SK-N-SH (cell line): ENCODE data around the gene YWHAE. TPM values are rescaled to one million over a fixed set of nuclear protein-coding genes. Genes with fewer than 3 reads are reported as not detected.

Experiments
- CTCF ChIA-PET: fragments of 300-600, 350-600 bp; formaldehyde crosslinking; extraction: SDS; loops from one replicate; lab custom pipeline; 2021; lab: Yijun Ruan, JAX
- POLR2A ChIA-PET: fragments of 350-600 bp; sonication (Branson Sonifier 250); formaldehyde crosslinking; extraction: SDS; loops from one replicate; lab custom pipeline; 2020; ENCODE audit warnings: antibody characterized with exemption, inconsistent platforms; lab: Yijun Ruan, JAX
- DNase-seq: peaks from one replicate; pipeline ENCODE4 v3.0.0; 2012
- H2AFZ ChIP-seq: fragments of 200-600 bp; sonication (generic); 2 replicates; pipeline ENCODE4 v1.8.1; 2016; ENCODE audit warnings: antibody characterized with exemption, mild to moderate bottlenecking, low read depth
- H3F3A ChIP-seq: fragments of 200-600 bp; sonication (generic); replicated peaks from 2 replicates; pipeline ENCODE3; 2016; ENCODE audit warnings: antibody characterized with exemption, mild to moderate bottlenecking; ENCODE audit not compliant: insufficient read depth
- H3K27ac ChIP-seq, 2 experiments: fragments of 200-500 bp in 1 of 2; fragments of 200-600 bp in 1 of 2; sonication (Bioruptor generic) in 1 of 2; sonication (generic), shearing (Covaris generic) in 1 of 2; 2 replicates each; pipeline versions ENCODE4 v1.5.1 to v1.6.1; 2014 to 2016; ENCODE audit warnings: low read depth in 2 of 2, inconsistent platforms in 1 of 2, low read length in 1 of 2, mild to moderate bottlenecking in 1 of 2, mixed read lengths in 1 of 2
- H3K27me3 ChIP-seq: fragments of 200-600 bp; sonication (generic), shearing (Covaris generic); 2 replicates; pipeline ENCODE4 v1.6.1; 2016; ENCODE audit warnings: mixed run types; ENCODE audit not compliant: insufficient read depth
- H3K36me3 ChIP-seq, 2 experiments: fragments of 200-500 bp in 1 of 2; fragments of 200-600 bp in 1 of 2; sonication (Bioruptor generic) in 1 of 2; sonication (generic) in 1 of 2; replicated peaks in 1 of 2; 2 replicates each; pipeline versions ENCODE3 to v1.5.1; 2014 to 2016; ENCODE audit warnings: low read length in 1 of 2, mild to moderate bottlenecking in 1 of 2; ENCODE audit not compliant: insufficient read depth in 2 of 2, control insufficient read depth in 1 of 2
- H3K4me1 ChIP-seq, 2 experiments: fragments of 200-500 bp in 1 of 2; fragments of 200-600 bp in 1 of 2; sonication (Bioruptor generic) in 1 of 2; sonication (generic), shearing (Covaris generic) in 1 of 2; 2 replicates each; pipeline versions ENCODE4 v1.5.1 to v1.6.1; 2014 to 2016; ENCODE audit warnings: low read depth in 1 of 2, low read length in 1 of 2, mixed run types in 1 of 2; ENCODE audit not compliant: insufficient read depth in 2 of 2, control insufficient read depth in 1 of 2
- H3K4me2 ChIP-seq: fragments of 200-600 bp; sonication (generic), shearing (Covaris generic); 2 replicates; pipeline ENCODE4 v1.6.1; 2017; ENCODE audit warnings: mixed run types
- H3K4me3 ChIP-seq, 2 experiments: fragments of 200-500 bp in 1 of 2; fragments of 200-600 bp in 1 of 2; sonication (Bioruptor generic) in 1 of 2; sonication (generic), shearing (Covaris generic) in 1 of 2; 2 replicates each; pipeline versions ENCODE4 v1.5.1 to v1.8.1; 2014 to 2016; ENCODE audit warnings: low read depth in 2 of 2, inconsistent platforms in 1 of 2, low read length in 1 of 2, mild to moderate bottlenecking in 1 of 2, mixed read lengths in 1 of 2, moderate library complexity in 1 of 2
- H3K79me2 ChIP-seq: fragments of 200-600 bp; sonication (generic); 2 replicates; pipeline ENCODE4 v1.8.1; 2017; ENCODE audit warnings: mild to moderate bottlenecking; ENCODE audit not compliant: insufficient read depth
- H3K9ac ChIP-seq: fragments of 200-600 bp; sonication (generic); 2 replicates; pipeline ENCODE4 v1.6.1; 2017; ENCODE audit warnings: mixed run types
- H3K9me2 ChIP-seq: fragments of 200-600 bp; sonication (generic); 2 replicates; pipeline ENCODE4 v1.6.1; 2017; ENCODE audit warnings: mixed run types
- H3K9me3 ChIP-seq: fragments of 200-600 bp; sonication (generic); 2 replicates; pipeline ENCODE4 v1.6.1; 2017; ENCODE audit warnings: mixed run types, mild to moderate bottlenecking, moderate library complexity
- H4K20me1 ChIP-seq: fragments of 200-600 bp; sonication (generic); 2 replicates; pipeline ENCODE4 v1.6.1; 2017; ENCODE audit warnings: mild to moderate bottlenecking, mixed run types; ENCODE audit not compliant: insufficient read depth
- ELF1 ChIP-seq: IDR thresholded peaks from 2 replicates; pipeline ENCODE4 v1.4.0; 2012
- EP300 ChIP-seq, 2 experiments: IDR thresholded peaks; 2 replicates each; pipeline versions ENCODE4 v1.4.0 to v1.6.1; 2012; ENCODE audit warnings: borderline replicate concordance in 1 of 2, low read depth in 1 of 2, low read length in 1 of 2
- EZH2phosphoT487 ChIP-seq: fragments of 200-600 bp; sonication (generic); IDR thresholded peaks from 2 replicates; pipeline ENCODE4 v1.6.1; 2017; ENCODE audit warnings: low read depth, mixed run types, mild to moderate bottlenecking, antibody characterized with exemption, moderate library complexity, borderline replicate concordance
- FOXM1 ChIP-seq: IDR thresholded peaks from 2 replicates; pipeline ENCODE4 v1.4.0; 2012; ENCODE audit warnings: low read depth, mild to moderate bottlenecking
- NFIC ChIP-seq: IDR thresholded peaks from 2 replicates; pipeline ENCODE4 v1.4.0; 2012; ENCODE audit warnings: borderline replicate concordance
- RCOR1 ChIP-seq: fragments of 150-350 bp; IDR thresholded peaks from 2 replicates; pipeline ENCODE4 v1.6.1; 2017; ENCODE audit warnings: antibody characterized with exemption, low read length
- RFX5 ChIP-seq: IDR thresholded peaks from 2 replicates; pipeline ENCODE4 v1.6.1; 2012; ENCODE audit warnings: mild to moderate bottlenecking, improper control_type of control experiment, low read length
- RXRA ChIP-seq: IDR thresholded peaks from 2 replicates; pipeline ENCODE4 v1.4.0; 2012; ENCODE audit warnings: low read depth, mild to moderate bottlenecking, borderline replicate concordance
- SIN3A ChIP-seq: IDR thresholded peaks from 2 replicates; pipeline ENCODE4 v1.6.1; 2012; ENCODE audit warnings: low read depth, mild to moderate bottlenecking, low read length, moderate library complexity, borderline replicate concordance
- SMC3 ChIP-seq: IDR thresholded peaks from 2 replicates; pipeline ENCODE4 v1.6.1; 2012; ENCODE audit warnings: low read depth, low read length, improper control_type of control experiment
- TAF1 ChIP-seq: IDR thresholded peaks from 2 replicates; pipeline ENCODE4 v1.6.1; 2012; ENCODE audit warnings: low read depth, mild to moderate bottlenecking, low read length, moderate library complexity, borderline replicate concordance
- TCF12 ChIP-seq: IDR thresholded peaks from 2 replicates; pipeline ENCODE4 v1.4.0; 2012
- TEAD4 ChIP-seq: IDR thresholded peaks from 2 replicates; pipeline ENCODE4 v1.4.0; 2012; ENCODE audit warnings: mild to moderate bottlenecking, borderline replicate concordance; ENCODE audit not compliant: insufficient read depth
- WGBS: methylation state at CpG from one replicate; pipeline ENCODE4 v1.1.6; 2017; ENCODE audit warnings: low lambda C conversion rate; 5-methylcytosine and 5-hydroxymethylcytosine counted together
- polyA plus RNA-seq, 3 experiments: library from polyadenylated mRNA; depleted of rRNA; stranded (reverse); fragments of >200 nt; gene quantifications; 2 replicates each; pipeline ENCODE4 v1.2.3, GENCODE V29; 2012
- TF ChIP-seq, protein P1 (sequence below): IDR thresholded peaks from 2 replicates; pipeline ENCODE4 v1.4.0; 2012; ENCODE audit warnings: low read depth, borderline replicate concordance
- TF ChIP-seq, protein P2 (sequence below): fragments of 150-350 bp; IDR thresholded peaks from 2 replicates; pipeline ENCODE4 v1.6.1; 2017; ENCODE audit warnings: antibody characterized with exemption, low read length, low read depth, borderline replicate concordance
- TF ChIP-seq, protein P3 (sequence below): IDR thresholded peaks from 2 replicates; pipeline ENCODE4 v1.4.0; 2012; ENCODE audit warnings: low read depth
- TF ChIP-seq, protein P4 (sequence below): fragments of 150-350 bp; IDR thresholded peaks from 2 replicates; pipeline ENCODE4 v1.6.1; 2016; ENCODE audit warnings: mild to moderate bottlenecking, low read depth, low read length

The YWHAE gene
- polyA plus RNA-seq, 1 of the 3 experiments (the other 2 are of a cell fraction), result 1,023 TPM

DNA sequence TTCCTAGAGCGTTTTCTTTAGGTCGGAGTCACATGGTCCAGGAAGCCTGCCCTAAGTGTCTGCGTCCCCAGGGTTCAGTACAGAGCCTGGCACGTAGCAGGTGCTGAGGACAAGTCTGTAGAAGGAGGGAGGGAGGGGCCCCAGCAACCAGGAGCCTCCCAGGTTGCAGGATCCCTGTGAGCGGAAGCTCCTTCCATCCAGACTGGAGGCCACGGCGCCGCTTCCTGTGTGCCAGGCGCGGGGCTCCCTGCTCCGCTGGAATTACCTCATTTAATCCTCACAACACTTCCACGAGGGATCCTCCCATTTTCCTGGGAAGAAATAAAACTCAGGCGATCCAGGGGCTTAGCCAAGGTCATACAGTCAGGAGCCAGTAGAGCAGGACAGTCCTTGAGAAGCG, 98.5 kb downstream of the YWHAE start (continued):
- TF ChIP-seq TEAD4 (no peak), RCOR1 (no peak)

DNA sequence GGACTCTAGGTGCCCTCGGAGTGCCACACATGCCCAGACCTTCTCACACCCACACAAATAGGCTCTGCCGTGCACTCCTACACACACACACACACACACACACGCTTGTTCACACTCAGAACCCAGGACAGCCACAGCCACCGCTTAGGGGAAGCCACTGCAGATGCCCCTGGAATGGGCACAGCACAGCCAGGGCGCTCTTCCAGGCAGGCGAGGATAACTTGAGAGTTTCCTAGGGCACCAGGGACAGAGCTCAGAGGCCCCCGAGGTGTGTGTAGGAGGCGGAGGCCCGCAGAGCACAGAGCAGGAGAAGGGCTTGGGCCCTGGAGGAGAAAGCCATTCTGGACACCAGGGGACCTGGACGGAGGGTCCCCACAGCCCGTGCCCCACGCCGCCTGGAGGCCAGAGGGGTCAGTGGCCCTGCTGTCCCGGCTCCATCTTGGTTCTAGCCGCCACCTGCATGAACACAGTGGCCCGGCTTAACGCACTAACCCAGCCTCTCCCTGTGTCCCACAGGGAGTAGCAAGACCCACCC, 99.6 kb downstream of the YWHAE start:
- Histone ChIP-seq H3K36me3 (no peaks in the 10 kb centered on the region), H2AFZ (no peak overlapping the region), H3K9me3 (no peaks in the 10 kb centered on the region), H3K79me2 (no peaks in the 10 kb centered on the region), H3K9ac (no peak overlapping the region), H3K27me3 (peaks cover 31% of the 10 kb centered on the region), H3K4me2 (no peak overlapping the region), H3K4me3 (no peak overlapping the region), H3K4me1 (no peaks in the 10 kb centered on the region; a peak in 1 of 4 replicates), H3K27ac (no peak overlapping the region), H3K9me2 (no peaks in the 10 kb centered on the region), H3F3A (no peaks in the 10 kb centered on the region), H4K20me1 (no peaks in the 10 kb centered on the region)
- 49% methylated on average over 12 of the region's 17 CpGs for WGBS
- TF ChIP-seq RXRA, result no peak
- no peak for TF ChIP-seq FOXM1
- TF ChIP-seq SMC3, result no peak
- TF ChIP-seq RFX5, result no peak
- TF ChIP-seq, protein P1, sequence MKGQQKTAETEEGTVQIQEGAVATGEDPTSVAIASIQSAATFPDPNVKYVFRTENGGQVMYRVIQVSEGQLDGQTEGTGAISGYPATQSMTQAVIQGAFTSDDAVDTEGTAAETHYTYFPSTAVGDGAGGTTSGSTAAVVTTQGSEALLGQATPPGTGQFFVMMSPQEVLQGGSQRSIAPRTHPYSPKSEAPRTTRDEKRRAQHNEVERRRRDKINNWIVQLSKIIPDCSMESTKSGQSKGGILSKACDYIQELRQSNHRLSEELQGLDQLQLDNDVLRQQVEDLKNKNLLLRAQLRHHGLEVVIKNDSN, result no peak
- no peak for TF ChIP-seq ELF1
- no peak for TF ChIP-seq NFIC
- TF ChIP-seq, protein P2, sequence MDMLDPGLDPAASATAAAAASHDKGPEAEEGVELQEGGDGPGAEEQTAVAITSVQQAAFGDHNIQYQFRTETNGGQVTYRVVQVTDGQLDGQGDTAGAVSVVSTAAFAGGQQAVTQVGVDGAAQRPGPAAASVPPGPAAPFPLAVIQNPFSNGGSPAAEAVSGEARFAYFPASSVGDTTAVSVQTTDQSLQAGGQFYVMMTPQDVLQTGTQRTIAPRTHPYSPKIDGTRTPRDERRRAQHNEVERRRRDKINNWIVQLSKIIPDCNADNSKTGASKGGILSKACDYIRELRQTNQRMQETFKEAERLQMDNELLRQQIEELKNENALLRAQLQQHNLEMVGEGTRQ, result no peak
- no peak for TF ChIP-seq TCF12
- TF ChIP-seq, protein P3, sequence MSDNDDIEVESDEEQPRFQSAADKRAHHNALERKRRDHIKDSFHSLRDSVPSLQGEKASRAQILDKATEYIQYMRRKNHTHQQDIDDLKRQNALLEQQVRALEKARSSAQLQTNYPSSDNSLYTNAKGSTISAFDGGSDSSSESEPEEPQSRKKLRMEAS, result no peak
- no peak for TF ChIP-seq SIN3A
- TF ChIP-seq TAF1, result no peak
- no peak for TF ChIP-seq EZH2phosphoT487
- no peak for TF ChIP-seq TEAD4
- TF ChIP-seq, protein P4, sequence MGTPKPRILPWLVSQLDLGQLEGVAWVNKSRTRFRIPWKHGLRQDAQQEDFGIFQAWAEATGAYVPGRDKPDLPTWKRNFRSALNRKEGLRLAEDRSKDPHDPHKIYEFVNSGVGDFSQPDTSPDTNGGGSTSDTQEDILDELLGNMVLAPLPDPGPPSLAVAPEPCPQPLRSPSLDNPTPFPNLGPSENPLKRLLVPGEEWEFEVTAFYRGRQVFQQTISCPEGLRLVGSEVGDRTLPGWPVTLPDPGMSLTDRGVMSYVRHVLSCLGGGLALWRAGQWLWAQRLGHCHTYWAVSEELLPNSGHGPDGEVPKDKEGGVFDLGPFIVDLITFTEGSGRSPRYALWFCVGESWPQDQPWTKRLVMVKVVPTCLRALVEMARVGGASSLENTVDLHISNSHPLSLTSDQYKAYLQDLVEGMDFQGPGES, result no peak
- TF ChIP-seq EP300 (IDR thresholded peaks at IDR 0.05; ENCODE audit: borderline replicate concordance in 1 of 2, low read depth in 1 of 2, low read length in 1 of 2), result no peak
- DNase-seq, result no peak
- ChIA-PET POLR2A (no interaction called here), CTCF (interaction anchor here (1.8 kb wide), 1 partner anchor 216 kb away, joined by 4 read pairs; the partner anchor contains the start of gene INPP5K)
